ENCODE data around the gene TUBGCP4. TPM values are rescaled to one million over a fixed set of nuclear protein-coding genes. Genes with fewer than 3 reads are reported as not detected.

The TUBGCP4 gene
- polyA plus RNA-seq, 2 of the 4 experiments (the other 2 are of a cell fraction) = 6.7 to 10.4 TPM

DNA sequence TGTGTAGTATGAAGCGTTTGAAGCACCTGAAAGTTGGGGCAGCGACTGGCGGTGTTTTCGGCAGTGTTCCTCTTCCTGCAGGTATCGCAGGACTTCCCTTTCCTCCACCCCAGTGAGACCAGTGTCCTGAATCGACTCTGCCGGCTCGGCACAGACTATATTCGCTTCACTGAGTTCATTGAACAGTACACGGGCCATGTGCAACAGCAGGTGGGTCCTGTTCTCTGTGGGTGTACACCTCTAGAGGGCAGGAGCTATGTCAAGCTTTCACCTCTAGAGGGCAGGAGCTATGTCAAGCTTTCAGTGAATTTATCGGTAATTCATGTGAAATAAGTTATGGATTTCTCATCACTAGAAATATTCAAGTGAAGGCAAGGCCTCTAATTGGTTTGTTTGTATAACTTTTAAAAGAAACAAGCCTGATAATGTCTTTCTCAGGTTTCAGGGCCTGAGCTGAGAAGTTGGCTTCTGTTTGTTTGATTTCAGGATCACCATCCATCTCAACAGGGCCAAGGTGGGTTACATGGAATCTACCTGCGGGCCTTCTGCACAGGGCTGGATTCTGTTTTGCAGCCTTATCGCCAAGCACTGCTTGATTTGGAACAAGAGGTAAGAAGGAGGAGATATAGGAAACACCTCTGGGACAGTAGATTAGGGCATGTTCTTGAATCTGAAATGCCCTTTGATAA is 5.3 kb downstream of the TUBGCP4 start:
- H3K4me2 ChIP-seq = no peak overlapping the region
- H3K4me3 ChIP-seq = no peak overlapping the region
- FAIRE-seq = no peak
- peaks cover 8% of the 10 kb centered on the region; the same call in 2 of the 3 replicates for H3K4me1 ChIP-seq
- H3K9me3 ChIP-seq = no peaks in the 10 kb centered on the region
- peak in 1 of 2 experiments; percentile 73; a peak in 4 of 6 replicates for ATAC-seq
- ChIA-PET CTCF (interaction anchor here (0.6 to 1.6 kb wide), 3 partner anchors 12 to 41 kb away, joined by 4 to 10 read pairs (median 5); no protein-coding TSS in a partner anchor), POLR2A (no interaction called here)
- peak; percentile 25 to 37 for DNase-seq (ENCODE audit: low read depth in 1 of 2, low spot score in 1 of 2)
- H3K27ac ChIP-seq = no peak overlapping the region
- WGBS (ENCODE audit: missing lambda C conversion rate) = 83% methylated on average over 13 of the region's 13 CpGs
- TF ChIP-seq HDAC2 (IDR thresholded peaks at IDR 0.05) = no peak
- TF ChIP-seq RAD21 (conservative IDR thresholded peaks at IDR 0.05 in 1 of 2, IDR thresholded peaks at IDR 0.05 in 1 of 2) = 0 out of 5 replicates have a peak, but pooled peaks of 1 of the 2 experiments have one; percentile 8
- TF ChIP-seq, protein P1, sequence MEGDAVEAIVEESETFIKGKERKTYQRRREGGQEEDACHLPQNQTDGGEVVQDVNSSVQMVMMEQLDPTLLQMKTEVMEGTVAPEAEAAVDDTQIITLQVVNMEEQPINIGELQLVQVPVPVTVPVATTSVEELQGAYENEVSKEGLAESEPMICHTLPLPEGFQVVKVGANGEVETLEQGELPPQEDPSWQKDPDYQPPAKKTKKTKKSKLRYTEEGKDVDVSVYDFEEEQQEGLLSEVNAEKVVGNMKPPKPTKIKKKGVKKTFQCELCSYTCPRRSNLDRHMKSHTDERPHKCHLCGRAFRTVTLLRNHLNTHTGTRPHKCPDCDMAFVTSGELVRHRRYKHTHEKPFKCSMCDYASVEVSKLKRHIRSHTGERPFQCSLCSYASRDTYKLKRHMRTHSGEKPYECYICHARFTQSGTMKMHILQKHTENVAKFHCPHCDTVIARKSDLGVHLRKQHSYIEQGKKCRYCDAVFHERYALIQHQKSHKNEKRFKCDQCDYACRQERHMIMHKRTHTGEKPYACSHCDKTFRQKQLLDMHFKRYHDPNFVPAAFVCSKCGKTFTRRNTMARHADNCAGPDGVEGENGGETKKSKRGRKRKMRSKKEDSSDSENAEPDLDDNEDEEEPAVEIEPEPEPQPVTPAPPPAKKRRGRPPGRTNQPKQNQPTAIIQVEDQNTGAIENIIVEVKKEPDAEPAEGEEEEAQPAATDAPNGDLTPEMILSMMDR (IDR thresholded peaks at IDR 0.05) = peak; percentile 53
- TF ChIP-seq, protein P2, sequence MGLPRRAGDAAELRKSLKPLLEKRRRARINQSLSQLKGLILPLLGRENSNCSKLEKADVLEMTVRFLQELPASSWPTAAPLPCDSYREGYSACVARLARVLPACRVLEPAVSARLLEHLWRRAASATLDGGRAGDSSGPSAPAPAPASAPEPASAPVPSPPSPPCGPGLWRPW (IDR thresholded peaks at IDR 0.05) = no peak

DNA sequence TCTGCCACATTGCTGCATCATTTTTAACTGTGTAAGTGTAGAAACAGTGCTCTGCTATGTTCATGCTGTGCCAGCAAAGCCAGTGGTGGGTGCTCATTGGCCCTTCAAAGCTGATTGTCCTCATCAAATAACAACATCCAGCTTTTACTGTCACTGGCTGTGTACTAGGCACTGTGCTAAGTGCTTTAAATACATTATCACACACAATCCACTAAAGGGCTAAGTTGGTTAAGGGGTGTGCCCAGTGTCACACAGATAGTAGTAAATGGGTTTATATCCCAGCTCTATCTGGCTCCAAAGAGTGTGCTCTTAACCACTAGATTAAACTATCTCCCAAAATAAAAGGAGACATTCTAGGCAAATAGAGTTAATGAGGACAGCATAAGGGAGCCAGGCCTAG is 7.7 kb downstream of the TUBGCP4 start:
- no peak overlapping the region for H3K4me2 ChIP-seq
- ChIA-PET POLR2A (no interaction called here), CTCF (no interaction called here)
- no peak overlapping the region for H3K4me3 ChIP-seq
- H3K4me1 ChIP-seq = no peaks in the 10 kb centered on the region
- ATAC-seq (no peak), DNase-seq (ENCODE audit: low read depth in 1 of 2, low spot score in 1 of 2) (no peak), FAIRE-seq (no peak)
- no peaks in the 10 kb centered on the region for H3K9me3 ChIP-seq
- H3K27ac ChIP-seq = no peak overlapping the region
- no peak for TF ChIP-seq SMC3 (IDR thresholded peaks at IDR 0.05)
- no peak for TF ChIP-seq BHLHE40 (IDR thresholded peaks at IDR 0.05; ENCODE audit: low read depth, low read length)
- no peak for TF ChIP-seq JUN (IDR thresholded peaks at IDR 0.05)
- no peak for TF ChIP-seq PHF8 (IDR thresholded peaks at IDR 0.05; ENCODE audit: borderline replicate concordance, low read depth)
- TF ChIP-seq, protein P1 (IDR thresholded peaks at IDR 0.05) = no peak
- no peak for TF ChIP-seq HOXB13 (CRISPR knock-in tag; IDR thresholded peaks at IDR 0.05; ENCODE audit: low read depth)
- no peak for TF ChIP-seq HOXB5 (CRISPR knock-in tag; IDR thresholded peaks at IDR 0.05)
- TF ChIP-seq, protein P3, sequence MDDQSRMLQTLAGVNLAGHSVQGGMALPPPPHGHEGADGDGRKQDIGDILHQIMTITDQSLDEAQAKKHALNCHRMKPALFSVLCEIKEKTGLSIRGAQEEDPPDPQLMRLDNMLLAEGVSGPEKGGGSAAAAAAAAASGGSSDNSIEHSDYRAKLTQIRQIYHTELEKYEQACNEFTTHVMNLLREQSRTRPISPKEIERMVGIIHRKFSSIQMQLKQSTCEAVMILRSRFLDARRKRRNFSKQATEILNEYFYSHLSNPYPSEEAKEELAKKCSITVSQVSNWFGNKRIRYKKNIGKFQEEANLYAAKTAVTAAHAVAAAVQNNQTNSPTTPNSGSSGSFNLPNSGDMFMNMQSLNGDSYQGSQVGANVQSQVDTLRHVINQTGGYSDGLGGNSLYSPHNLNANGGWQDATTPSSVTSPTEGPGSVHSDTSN (IDR thresholded peaks at IDR 0.05) = no peak
- TF ChIP-seq, protein P4, sequence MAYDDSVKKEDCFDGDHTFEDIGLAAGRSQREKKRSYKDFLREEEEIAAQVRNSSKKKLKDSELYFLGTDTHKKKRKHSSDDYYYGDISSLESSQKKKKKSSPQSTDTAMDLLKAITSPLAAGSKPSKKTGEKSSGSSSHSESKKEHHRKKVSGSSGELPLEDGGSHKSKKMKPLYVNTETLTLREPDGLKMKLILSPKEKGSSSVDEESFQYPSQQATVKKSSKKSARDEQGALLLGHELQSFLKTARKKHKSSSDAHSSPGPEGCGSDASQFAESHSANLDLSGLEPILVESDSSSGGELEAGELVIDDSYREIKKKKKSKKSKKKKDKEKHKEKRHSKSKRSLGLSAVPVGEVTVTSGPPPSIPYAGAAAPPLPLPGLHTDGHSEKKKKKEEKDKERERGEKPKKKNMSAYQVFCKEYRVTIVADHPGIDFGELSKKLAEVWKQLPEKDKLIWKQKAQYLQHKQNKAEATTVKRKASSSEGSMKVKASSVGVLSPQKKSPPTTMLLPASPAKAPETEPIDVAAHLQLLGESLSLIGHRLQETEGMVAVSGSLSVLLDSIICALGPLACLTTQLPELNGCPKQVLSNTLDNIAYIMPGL (CRISPR knock-in tag; IDR thresholded peaks at IDR 0.05; ENCODE audit: borderline replicate concordance) = no peak
- TF ChIP-seq, protein P5, sequence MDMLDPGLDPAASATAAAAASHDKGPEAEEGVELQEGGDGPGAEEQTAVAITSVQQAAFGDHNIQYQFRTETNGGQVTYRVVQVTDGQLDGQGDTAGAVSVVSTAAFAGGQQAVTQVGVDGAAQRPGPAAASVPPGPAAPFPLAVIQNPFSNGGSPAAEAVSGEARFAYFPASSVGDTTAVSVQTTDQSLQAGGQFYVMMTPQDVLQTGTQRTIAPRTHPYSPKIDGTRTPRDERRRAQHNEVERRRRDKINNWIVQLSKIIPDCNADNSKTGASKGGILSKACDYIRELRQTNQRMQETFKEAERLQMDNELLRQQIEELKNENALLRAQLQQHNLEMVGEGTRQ (IDR thresholded peaks at IDR 0.05) = no peak
- TF ChIP-seq CHD2 (IDR thresholded peaks at IDR 0.05; ENCODE audit: low read length, partially characterized antibody) = no peak
